HepG2 (cell line): Measurements from ENCODE around the gene ARHGAP45. TPM values are rescaled to one million over a fixed set of nuclear protein-coding genes. Genes with fewer than 3 reads are reported as not detected.
A peak's percentile ranks its signal among the peaks of the same experiment; 100 is the strongest.

Experiments
- CHCHD3 ChIP-seq: sonication (generic); formaldehyde crosslinking; IDR thresholded peaks from 2 replicates; pipeline ENCODE4 v1.8.0; 2022; ENCODE audit warnings: mild to moderate bottlenecking, missing genetic modification reagents, moderate library complexity
- ERF ChIP-seq: IDR thresholded peaks from 2 replicates; pipeline ENCODE4 v1.6.1; 2018; ENCODE audit warnings: missing biosample characterization, missing genetic modification reagents
- HES4 ChIP-seq: sonication (generic); formaldehyde crosslinking; IDR thresholded peaks from 2 replicates; pipeline ENCODE4 v1.9.0; 2021; ENCODE audit warnings: mild to moderate bottlenecking, missing genetic modification reagents, borderline replicate concordance
- HNRNPK ChIP-seq: fragments of 200-400 bp; formaldehyde crosslinking; IDR thresholded peaks from 2 replicates; pipeline ENCODE4 v1.6.1; 2018; ENCODE audit warnings: low read length, low read depth, moderate library complexity, mild to moderate bottlenecking; ENCODE audit not compliant: poor library complexity, severe bottlenecking
- MAFK ChIP-seq, 2 experiments: IDR thresholded peaks in 1 of 2; conservative IDR thresholded peaks in 1 of 2; 2 replicates each; pipeline ENCODE4 v1.6.1; 2011; ENCODE audit warnings: improper control_type of control experiment in 2 of 2, low read length in 2 of 2
- SNAPC2 ChIP-seq: sonication (generic); formaldehyde crosslinking; IDR thresholded peaks from 2 replicates; pipeline ENCODE4 v1.8.1; 2022; ENCODE audit warnings: mild to moderate bottlenecking, missing genetic modification reagents
- ZEB1 ChIP-seq: IDR thresholded peaks from 2 replicates; pipeline ENCODE4 v1.6.1; 2012; ENCODE audit warnings: mild to moderate bottlenecking, low read depth, inconsistent platforms; ENCODE audit not compliant: insufficient replicate concordance
- polyA plus RNA-seq, 8 experiments: library from polyadenylated mRNA; depleted of rRNA in 3 of 8; stranded (reverse) in 7 of 8; unstranded in 1 of 8; fragments of >200 nt; fragmentation: Illumina TruSeq in 4 of 8; extraction: Trizol in 4 of 8; gene quantifications; 2 replicates each; pipeline versions ENCODE4 v1.2.1 to v1.2.3, GENCODE V29; 2011 to 2016; ENCODE audit warnings: low read depth in 4 of 8, missing spikeins in 1 of 8, mixed read lengths in 1 of 8; ENCODE audit not compliant: insufficient read depth in 1 of 8
- total RNA-seq, 5 experiments: library from RNA; depleted of rRNA; stranded (reverse); fragments of >200 nt; fragmentation: Illumina TruSeq; extraction: Trizol; gene quantifications; 2 replicates each; pipeline ENCODE4 v1.2.3, GENCODE V29; 2016; ENCODE audit warnings: low read depth in 1 of 5
- TF ChIP-seq, protein P1 (sequence below): IDR thresholded peaks from 2 replicates; pipeline ENCODE4 v1.6.1; 2016; ENCODE audit warnings: low read depth, control low read depth
- TF ChIP-seq, protein P2 (sequence below): sonication (generic); formaldehyde crosslinking; IDR thresholded peaks from 2 replicates; pipeline ENCODE4 v1.8.0; 2022; ENCODE audit warnings: missing genetic modification reagents, mild to moderate bottlenecking, inconsistent platforms, borderline replicate concordance
- TF ChIP-seq, protein P3 (sequence below): sonication (generic); formaldehyde crosslinking; IDR thresholded peaks from 2 replicates; pipeline ENCODE4 v1.8.1; 2023; ENCODE audit warnings: mild to moderate bottlenecking, moderate library complexity, missing genetic modification reagents

Gene ARHGAP45
- total and polyA plus RNA-seq, 2 of the 13 experiments (the other 11 are each of a cell fraction or from before 2014, with no cell fraction given): 0.84 to 32.0 TPM

DNA sequence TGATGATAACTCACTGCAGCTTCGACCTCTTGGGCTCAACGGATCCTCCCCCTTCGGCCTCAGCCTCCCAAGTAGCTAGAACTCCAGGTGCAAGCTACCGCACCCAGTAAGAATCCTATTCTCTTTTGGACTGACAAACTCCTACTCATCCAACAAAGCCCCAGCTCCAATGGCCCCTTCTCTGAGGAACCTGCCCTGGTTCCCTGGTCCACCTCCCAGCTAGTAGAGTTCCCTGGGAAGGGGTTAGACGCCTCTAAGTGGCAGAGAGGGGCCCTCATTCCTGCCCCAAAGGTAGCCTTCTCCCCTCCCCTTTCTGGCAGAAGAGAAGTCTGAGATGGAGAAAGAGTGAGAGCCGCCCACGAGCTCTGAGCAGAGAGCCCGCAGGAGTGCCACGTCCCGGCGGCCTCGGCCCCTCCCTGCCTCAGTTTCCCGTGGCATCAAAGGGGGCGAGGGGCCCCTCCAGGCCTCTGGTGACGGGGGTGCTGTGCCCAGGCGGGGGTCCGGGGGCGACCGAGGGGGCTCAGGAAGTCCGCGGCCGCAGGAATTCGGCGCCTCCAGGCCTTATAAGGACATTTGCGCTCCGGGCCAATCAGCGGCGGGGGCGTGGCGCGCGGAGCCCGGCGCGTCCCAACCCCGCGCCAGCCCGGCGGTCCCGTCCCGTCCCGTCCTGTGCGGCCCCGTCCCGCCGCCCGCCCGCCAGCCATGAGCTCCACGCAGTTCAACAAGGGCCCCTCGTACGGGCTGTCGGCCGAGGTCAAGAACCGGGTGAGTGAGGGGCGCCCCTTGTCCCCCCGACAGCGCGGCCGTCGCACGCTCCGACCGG lies 40.8 kb upstream of the ARHGAP45 start, which contains the start of gene CNN2 (continued):
- TF ChIP-seq, protein P1, sequence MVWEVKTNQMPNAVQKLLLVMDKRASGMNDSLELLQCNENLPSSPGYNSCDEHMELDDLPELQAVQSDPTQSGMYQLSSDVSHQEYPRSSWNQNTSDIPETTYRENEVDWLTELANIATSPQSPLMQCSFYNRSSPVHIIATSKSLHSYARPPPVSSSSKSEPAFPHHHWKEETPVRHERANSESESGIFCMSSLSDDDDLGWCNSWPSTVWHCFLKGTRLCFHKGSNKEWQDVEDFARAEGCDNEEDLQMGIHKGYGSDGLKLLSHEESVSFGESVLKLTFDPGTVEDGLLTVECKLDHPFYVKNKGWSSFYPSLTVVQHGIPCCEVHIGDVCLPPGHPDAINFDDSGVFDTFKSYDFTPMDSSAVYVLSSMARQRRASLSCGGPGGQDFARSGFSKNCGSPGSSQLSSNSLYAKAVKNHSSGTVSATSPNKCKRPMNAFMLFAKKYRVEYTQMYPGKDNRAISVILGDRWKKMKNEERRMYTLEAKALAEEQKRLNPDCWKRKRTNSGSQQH (CRISPR knock-in tag): no peak
- TF ChIP-seq, protein P2, sequence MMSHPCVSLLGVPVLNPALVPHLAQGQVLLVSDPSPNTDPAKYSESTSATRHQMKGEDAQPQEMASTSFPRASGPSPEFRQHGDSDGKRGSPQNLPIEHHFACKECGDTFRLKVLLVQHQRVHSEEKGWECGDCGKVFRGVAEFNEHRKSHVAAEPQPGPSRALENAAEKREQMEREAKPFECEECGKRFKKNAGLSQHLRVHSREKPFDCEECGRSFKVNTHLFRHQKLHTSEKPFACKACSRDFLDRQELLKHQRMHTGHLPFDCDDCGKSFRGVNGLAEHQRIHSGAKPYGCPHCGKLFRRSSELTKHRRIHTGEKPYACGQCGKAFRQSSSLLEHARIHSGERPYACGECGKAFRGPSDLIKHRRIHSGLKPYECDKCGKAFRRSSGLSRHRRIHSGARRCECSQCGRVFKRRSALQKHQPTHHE: no peak
- TF ChIP-seq CHCHD3 (0 out of 2 replicates have a peak, but pooled peaks have one; percentile 35), SNAPC2 (CRISPR knock-in tag) (peak; percentile 58; the same call in 1 of the 2 replicates), HNRNPK (no peak), ERF (CRISPR knock-in tag) (no peak), ZEB1 (no peak), HES4 (CRISPR knock-in tag) (0 out of 2 replicates have a peak, but pooled peaks have one; percentile 32), MAFK (conservative IDR thresholded peaks at IDR 0.05 in 1 of 2, IDR thresholded peaks at IDR 0.05 in 1 of 2; ENCODE audit: low read length in 2 of 2) (no peak)
- TF ChIP-seq, protein P3, sequence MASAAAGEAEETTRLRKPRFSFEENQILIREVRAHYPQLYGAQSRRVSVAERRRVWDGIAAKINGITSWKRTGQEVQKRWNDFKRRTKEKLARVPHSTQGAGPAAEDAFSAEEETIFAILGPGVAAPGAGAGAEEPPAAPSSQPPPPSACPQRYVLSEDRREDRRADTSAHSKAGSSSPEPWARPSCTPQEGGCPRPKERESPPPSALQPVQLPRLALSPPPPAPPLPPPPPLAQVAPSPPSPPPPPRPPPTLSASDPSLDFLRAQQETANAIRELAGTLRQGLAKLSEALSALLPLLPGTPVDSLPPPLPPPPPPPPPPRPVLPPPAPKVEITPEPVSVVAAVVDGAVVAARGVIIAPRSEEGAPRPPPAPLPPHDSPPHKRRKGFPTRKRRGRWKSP: peak; percentile 45
- TF ChIP-seq, all 625 proteins: peak for 103
